ENCODE measurements around the gene ZNF532.

The ZNF532 gene

GRCh38 chr18:58997811-58998337 is 133.2 kb downstream of the ZNF532 start:
- Histone ChIP-seq H2BK12ac (ENCODE audit: low read length) (no peak overlapping the region), H2AK5ac (ENCODE audit: low read depth, low read length) (no peak overlapping the region), H3K9ac (ENCODE audit: low read depth, low read length, poor library complexity) (no peak overlapping the region), H3K27ac (replicated peaks; ENCODE audit: low read length) (no peak overlapping the region), H3K27me3 (ENCODE audit: control insufficient read depth in 3 of 3, insufficient read depth in 3 of 3, low read depth in 1 of 3, low read length in 3 of 3) (no peaks in the 10 kb centered on the region), H3K4me2 (ENCODE audit: insufficient read depth, low read length, poor library complexity, severe bottlenecking) (no peak overlapping the region), H3K4me3 (ENCODE audit: low read length in 2 of 2) (no peak overlapping the region), H4K8ac (ENCODE audit: low read depth, low read length) (no peak overlapping the region), H3K18ac (ENCODE audit: low read length) (no peak overlapping the region), H3K23ac (ENCODE audit: low read depth, low read length, poor library complexity) (no peak overlapping the region), H2BK120ac (ENCODE audit: low read depth, low read length) (no peak overlapping the region), H4K91ac (ENCODE audit: low read depth, low read length, poor library complexity) (no peak overlapping the region), H3K14ac (ENCODE audit: low read length) (no peak overlapping the region), H3K79me1 (ENCODE audit: low read depth, low read length) (no peaks in the 10 kb centered on the region), H3K4me1 (ENCODE audit: control insufficient read depth in 2 of 2, insufficient read depth in 1 of 2, low read depth in 1 of 2, low read length in 2 of 2) (peaks cover 3 to 7% of the 10 kb centered on the region in 2 donors), H3K9me3 (replicated peaks in 1 of 2; ENCODE audit: control insufficient read depth in 2 of 2, insufficient read depth in 1 of 2, low read depth in 1 of 2, low read length in 2 of 2) (no peaks in the 10 kb centered on the region), H3K36me3 (replicated peaks in 1 of 2; ENCODE audit: control insufficient read depth in 2 of 2, insufficient read depth in 2 of 2, low read length in 2 of 2) (no peaks in the 10 kb centered on the region), H2BK5ac (ENCODE audit: low read length) (no peak overlapping the region), H2BK15ac (ENCODE audit: low read length) (no peak overlapping the region), H3K4ac (ENCODE audit: low read length) (no peak overlapping the region), H2AFZ (ENCODE audit: low read length) (no peak overlapping the region)
- DNase-seq (ENCODE audit: low spot score) = no peak
- no CpG with 5 or more reads among the region's 4 CpGs for WGBS, 2 donors (ENCODE audit: extremely low coverage in 2 of 2, insufficient read length in 2 of 2, insufficient replicate concordance in 1 of 2)

GRCh38 chr18:58998401-58999203 is 133.9 kb downstream of the ZNF532 start:
- no peaks in the 10 kb centered on the region for H3K9me3 ChIP-seq (replicated peaks in 1 of 2; ENCODE audit: control insufficient read depth in 2 of 2, insufficient read depth in 1 of 2, low read depth in 1 of 2, low read length in 2 of 2)
- H3K4ac ChIP-seq (ENCODE audit: low read length) = no peak overlapping the region
- no peak overlapping the region for H2BK120ac ChIP-seq (ENCODE audit: low read depth, low read length)
- H3K4me2 ChIP-seq (ENCODE audit: insufficient read depth, low read length, poor library complexity, severe bottlenecking) = no peak overlapping the region
- H2AK5ac ChIP-seq (ENCODE audit: low read depth, low read length) = no peak overlapping the region
- H3K27ac ChIP-seq (replicated peaks; ENCODE audit: low read length) = no peak overlapping the region
- H2BK15ac ChIP-seq (ENCODE audit: low read length) = no peak overlapping the region
- no peaks in the 10 kb centered on the region for H3K79me1 ChIP-seq (ENCODE audit: low read depth, low read length)
- no peak overlapping the region for H3K18ac ChIP-seq (ENCODE audit: low read length)
- H3K23ac ChIP-seq (ENCODE audit: low read depth, low read length, poor library complexity) = no peak overlapping the region
- H3K36me3 ChIP-seq (replicated peaks in 1 of 2; ENCODE audit: control insufficient read depth in 2 of 2, insufficient read depth in 2 of 2, low read length in 2 of 2) = no peaks in the 10 kb centered on the region
- peaks cover 3 to 7% of the 10 kb centered on the region in 2 donors for H3K4me1 ChIP-seq (ENCODE audit: control insufficient read depth in 2 of 2, insufficient read depth in 1 of 2, low read depth in 1 of 2, low read length in 2 of 2)
- no peak overlapping the region for H3K14ac ChIP-seq (ENCODE audit: low read length)
- no peak overlapping the region for H2BK12ac ChIP-seq (ENCODE audit: low read length)
- no peak overlapping the region for H4K91ac ChIP-seq (ENCODE audit: low read depth, low read length, poor library complexity)
- WGBS, 2 donors (ENCODE audit: extremely low coverage in 2 of 2, insufficient read length in 2 of 2, insufficient replicate concordance in 1 of 2) = no CpG with 5 or more reads among the region's 13 CpGs
- H2AFZ ChIP-seq (ENCODE audit: low read length) = no peak overlapping the region
- no peak overlapping the region for H3K4me3 ChIP-seq (ENCODE audit: low read length in 2 of 2)
- no peak for DNase-seq (ENCODE audit: low spot score)
- no peaks in the 10 kb centered on the region for H3K27me3 ChIP-seq (ENCODE audit: control insufficient read depth in 3 of 3, insufficient read depth in 3 of 3, low read depth in 1 of 3, low read length in 3 of 3)
- no peak overlapping the region for H3K9ac ChIP-seq (ENCODE audit: low read depth, low read length, poor library complexity)
- H4K8ac ChIP-seq (ENCODE audit: low read depth, low read length) = no peak overlapping the region
- H2BK5ac ChIP-seq (ENCODE audit: low read length) = no peak overlapping the region

GRCh38 chr18:59001166-59001565 is 136.5 kb downstream of the ZNF532 start:
- Histone ChIP-seq H4K91ac (ENCODE audit: low read depth, low read length, poor library complexity) (no peak overlapping the region), H3K9ac (ENCODE audit: low read depth, low read length, poor library complexity) (no peak overlapping the region), H3K23ac (ENCODE audit: low read depth, low read length, poor library complexity) (no peak overlapping the region), H2BK5ac (ENCODE audit: low read length) (no peak overlapping the region), H3K14ac (ENCODE audit: low read length) (no peak overlapping the region), H3K9me3 (replicated peaks in 1 of 2; ENCODE audit: control insufficient read depth in 2 of 2, insufficient read depth in 1 of 2, low read depth in 1 of 2, low read length in 2 of 2) (no peaks in the 10 kb centered on the region), H2BK120ac (ENCODE audit: low read depth, low read length) (no peak overlapping the region), H3K4me2 (ENCODE audit: insufficient read depth, low read length, poor library complexity, severe bottlenecking) (no peak overlapping the region), H3K79me1 (ENCODE audit: low read depth, low read length) (no peaks in the 10 kb centered on the region), H4K8ac (ENCODE audit: low read depth, low read length) (no peak overlapping the region), H3K27ac (replicated peaks; ENCODE audit: low read length) (peak overlapping the region; percentile 6), H3K4me3 (ENCODE audit: low read length in 2 of 2) (no peak overlapping the region), H2BK15ac (ENCODE audit: low read length) (no peak overlapping the region), H2AK5ac (ENCODE audit: low read depth, low read length) (no peak overlapping the region), H3K27me3 (ENCODE audit: control insufficient read depth in 3 of 3, insufficient read depth in 3 of 3, low read depth in 1 of 3, low read length in 3 of 3) (no peaks in the 10 kb centered on the region), H2AFZ (ENCODE audit: low read length) (no peak overlapping the region), H3K4ac (ENCODE audit: low read length) (no peak overlapping the region), H3K4me1 (ENCODE audit: control insufficient read depth in 2 of 2, insufficient read depth in 1 of 2, low read depth in 1 of 2, low read length in 2 of 2) (peaks cover 9% of the 10 kb centered on the region in 2 donors), H3K18ac (ENCODE audit: low read length) (no peak overlapping the region), H2BK12ac (ENCODE audit: low read length) (no peak overlapping the region), H3K36me3 (replicated peaks in 1 of 2; ENCODE audit: control insufficient read depth in 2 of 2, insufficient read depth in 2 of 2, low read length in 2 of 2) (no peaks in the 10 kb centered on the region)
- no CpG with 5 or more reads among the region's 3 CpGs for WGBS, 2 donors (ENCODE audit: extremely low coverage in 2 of 2, insufficient read length in 2 of 2, insufficient replicate concordance in 1 of 2)
- DNase-seq (ENCODE audit: low spot score) = no peak

GRCh38 chr18:59001721-59002120 is 137.0 kb downstream of the ZNF532 start:
- Histone ChIP-seq H2BK120ac (ENCODE audit: low read depth, low read length) (no peak overlapping the region), H3K14ac (ENCODE audit: low read length) (no peak overlapping the region), H3K27ac (replicated peaks; ENCODE audit: low read length) (peak overlapping the region; percentile 18), H4K8ac (ENCODE audit: low read depth, low read length) (no peak overlapping the region), H4K91ac (ENCODE audit: low read depth, low read length, poor library complexity) (no peak overlapping the region), H3K36me3 (replicated peaks in 1 of 2; ENCODE audit: control insufficient read depth in 2 of 2, insufficient read depth in 2 of 2, low read length in 2 of 2) (no peaks in the 10 kb centered on the region), H2AK5ac (ENCODE audit: low read depth, low read length) (no peak overlapping the region), H3K18ac (ENCODE audit: low read length) (no peak overlapping the region), H3K27me3 (ENCODE audit: control insufficient read depth in 3 of 3, insufficient read depth in 3 of 3, low read depth in 1 of 3, low read length in 3 of 3) (no peaks in the 10 kb centered on the region), H2BK5ac (ENCODE audit: low read length) (no peak overlapping the region), H3K9me3 (replicated peaks in 1 of 2; ENCODE audit: control insufficient read depth in 2 of 2, insufficient read depth in 1 of 2, low read depth in 1 of 2, low read length in 2 of 2) (no peaks in the 10 kb centered on the region), H3K23ac (ENCODE audit: low read depth, low read length, poor library complexity) (no peak overlapping the region), H3K4me1 (ENCODE audit: control insufficient read depth in 2 of 2, insufficient read depth in 1 of 2, low read depth in 1 of 2, low read length in 2 of 2) (peaks cover 6 to 9% of the 10 kb centered on the region in 2 donors), H3K9ac (ENCODE audit: low read depth, low read length, poor library complexity) (no peak overlapping the region), H3K4ac (ENCODE audit: low read length) (no peak overlapping the region), H2AFZ (ENCODE audit: low read length) (no peak overlapping the region), H2BK12ac (ENCODE audit: low read length) (no peak overlapping the region), H2BK15ac (ENCODE audit: low read length) (no peak overlapping the region), H3K4me2 (ENCODE audit: insufficient read depth, low read length, poor library complexity, severe bottlenecking) (no peak overlapping the region), H3K4me3 (ENCODE audit: low read length in 2 of 2) (no peak overlapping the region), H3K79me1 (ENCODE audit: low read depth, low read length) (no peaks in the 10 kb centered on the region)
- DNase-seq (ENCODE audit: low spot score) = peak; percentile 42
- WGBS, 2 donors (ENCODE audit: extremely low coverage in 2 of 2, insufficient read length in 2 of 2, insufficient replicate concordance in 1 of 2) = no CpG with 5 or more reads among the region's 3 CpGs
